B cell (primary cell): Measurements from ENCODE around the gene APOA5. TPM values are rescaled to one million over a fixed set of nuclear protein-coding genes. Genes with fewer than 3 reads are reported as not detected.

Source experiments
- ATAC-seq: fragments of 200-7000 bp; cut with Tn5 transposase; one replicate; pipeline ENCODE4 v1.10.0; 2021; ENCODE audit warnings: low read depth, mild to moderate bottlenecking, moderate number of reproducible peaks, moderate library complexity
- CTCF ChIA-PET: fragments of 350-600 bp; sonication (Branson Sonifier 250); formaldehyde crosslinking; loops from one replicate; lab custom pipeline; 2021; ENCODE audit warnings: antibody characterized with exemption, inconsistent platforms; lab: Charles Lee
- POLR2A ChIA-PET: fragments of 350-600 bp; sonication (Branson Sonifier 250); formaldehyde crosslinking; loops from one replicate; lab custom pipeline; 2021; ENCODE audit warnings: antibody characterized with exemption; lab: Charles Lee
- DNase-seq: peaks from one replicate; pipeline ENCODE4 v3.0.0; 2013
- H2AFZ ChIP-seq: 2 replicates; pipeline ENCODE4 v1.6.1; 2012; ENCODE audit warnings: mild to moderate bottlenecking, low read depth, low read length; ENCODE audit not compliant: insufficient read depth, poor library complexity, severe bottlenecking
- H3K27ac ChIP-seq, 2 donors: 1 replicate in 1 of 2; 2 replicates in 1 of 2; pipeline ENCODE4 v1.5.1; 2012 to 2013; ENCODE audit warnings: low read length in 2 of 2, mild to moderate bottlenecking in 2 of 2, moderate library complexity in 1 of 2
- H3K27me3 ChIP-seq, 4 experiments: fragments of 200-600 bp in 1 of 4; sonication (generic) in 1 of 4; replicated peaks in 1 of 4; 1 replicate in 2 of 4; 2 replicates in 2 of 4; pipeline versions ENCODE4 v1.6.1 to v1.7.0; 2013 to 2016; ENCODE audit warnings: low read length in 3 of 4, mild to moderate bottlenecking in 2 of 4, mixed read lengths in 1 of 4, moderate library complexity in 1 of 4; ENCODE audit not compliant: insufficient read depth in 4 of 4, control insufficient read depth in 3 of 4; ENCODE audit errors: control extremely low read depth in 1 of 4
- H3K36me3 ChIP-seq, 2 experiments: replicated peaks in 1 of 2; 1 replicate in 1 of 2; 2 replicates in 1 of 2; pipeline versions ENCODE4 v1.6.1 to v1.7.1; 2013; ENCODE audit warnings: low read length in 1 of 2; ENCODE audit not compliant: insufficient read depth in 2 of 2, control insufficient read depth in 1 of 2; ENCODE audit errors: control extremely low read depth in 1 of 2, extremely low read depth in 1 of 2
- H3K4me1 ChIP-seq, 2 donors: fragments of 200-600 bp in 1 of 2; sonication (generic) in 1 of 2; 1 replicate in 1 of 2; 2 replicates in 1 of 2; pipeline versions ENCODE4 v1.5.1 to v1.6.1; 2013 to 2017; ENCODE audit warnings: low read length in 2 of 2; ENCODE audit not compliant: control insufficient read depth in 2 of 2, insufficient read depth in 2 of 2
- H3K4me2 ChIP-seq: replicated peaks from 2 replicates; pipeline ENCODE3; 2012; ENCODE audit warnings: mild to moderate bottlenecking, low read depth, low read length; ENCODE audit not compliant: poor library complexity, severe bottlenecking
- H3K4me3 ChIP-seq, 5 experiments: fragments of 200-600 bp in 1 of 5; sonication (generic) in 1 of 5; 1 replicate in 3 of 5; 2 replicates in 2 of 5; pipeline versions ENCODE4 v1.5.1 to v1.7.0; 2011 to 2016; ENCODE audit warnings: low read length in 4 of 5, mild to moderate bottlenecking in 4 of 5, low read depth in 2 of 5, control low read depth in 1 of 5, moderate library complexity in 1 of 5; ENCODE audit not compliant: insufficient read depth in 1 of 5; ENCODE audit errors: control extremely low read depth in 1 of 5, extremely low read depth in 1 of 5
- H3K79me2 ChIP-seq: fragments of 200-600 bp; sonication (generic); one replicate; pipeline ENCODE4 v1.6.0; 2016; ENCODE audit warnings: low read length; ENCODE audit not compliant: control insufficient read depth, insufficient read depth
- H3K9ac ChIP-seq: fragments of 200-600 bp; sonication (generic); 2 replicates; pipeline ENCODE4 v1.6.1; 2017; ENCODE audit warnings: mild to moderate bottlenecking, low read length, moderate library complexity
- H3K9me3 ChIP-seq, 3 donors: one replicate each; pipeline versions ENCODE4 v1.6.1 to v1.7.1; 2013; ENCODE audit warnings: low read length in 2 of 3; ENCODE audit not compliant: control insufficient read depth in 2 of 3, insufficient read depth in 1 of 3; ENCODE audit errors: control extremely low read depth in 1 of 3
- H4K20me1 ChIP-seq: 2 replicates; pipeline ENCODE4 v1.6.0; 2012; ENCODE audit warnings: mild to moderate bottlenecking, low read length; ENCODE audit not compliant: insufficient read depth, control insufficient read depth, poor library complexity, severe bottlenecking
- H3K27ac Mint-ChIP-seq: one replicate; pipeline ENCODE4 v1.8.0; 2021; ENCODE audit warnings: mixed read lengths
- H3K27me3 Mint-ChIP-seq: one replicate; pipeline ENCODE4 v1.8.0; 2021; ENCODE audit warnings: mixed read lengths
- H3K4me1 Mint-ChIP-seq: one replicate; pipeline ENCODE4 v1.8.0; 2021; ENCODE audit warnings: mixed read lengths
- H3K4me3 Mint-ChIP-seq: one replicate; pipeline ENCODE4 v1.8.0; 2021; ENCODE audit warnings: mixed read lengths
- H3K9me3 Mint-ChIP-seq: one replicate; pipeline ENCODE4 v1.8.0; 2022; ENCODE audit warnings: mixed read lengths; ENCODE audit not compliant: insufficient read depth
- CTCF ChIP-seq: fragments of 200-600 bp; IDR thresholded peaks from one replicate; pipeline ENCODE4 v1.8.0; 2022; ENCODE audit warnings: antibody characterized with exemption, mild to moderate bottlenecking
- EZH2 ChIP-seq: IDR thresholded peaks from 2 replicates; pipeline ENCODE4 v1.6.1; 2012; ENCODE audit warnings: borderline replicate concordance, low read depth, mild to moderate bottlenecking, moderate library complexity, low read length; ENCODE audit not compliant: insufficient read depth, poor library complexity, severe bottlenecking
- WGBS: methylation state at CpG from one replicate; pipeline ENCODE4 v1.1.5; 2013; ENCODE audit warnings: missing lambda C conversion rate; ENCODE audit not compliant: insufficient coverage; 5-methylcytosine and 5-hydroxymethylcytosine counted together
- intact Hi-C: fragments of 100-400 bp; cut with micrococcal nuclease; formaldehyde crosslinking; loops from one replicate; pipeline ENCODE4 v1.10.0; 2022
- polyA plus RNA-seq: library from polyadenylated mRNA; depleted of rRNA; stranded (reverse); fragments of >200 nt; gene quantifications from 2 replicates; pipeline ENCODE4 v1.2.3, GENCODE V29; 2012
- total RNA-seq, 2 donors: library from RNA; stranded (reverse); fragments of 120-200 nt in 1 of 2; gene quantifications; 1 replicate in 1 of 2; 2 replicates in 1 of 2; pipeline versions ENCODE4 v1.2.3 to v1.2.4, GENCODE V29; 2013 to 2022

Gene APOA5
- total and polyA plus RNA-seq, 2 donors (not counting 1 experiment from before 2014, with no cell fraction given), result not detected

GRCh38 chr11:116819049-116819448 lies 27.4 kb upstream of the APOA5 start:
- ATAC-seq, result no peak
- CTCF ChIA-PET, result no interaction called here
- Mint-ChIP-seq H3K4me3 (no peak overlapping the region), H3K27ac (no peak overlapping the region), H3K9me3 (no peaks in the 10 kb centered on the region), H3K27me3 (no peaks in the 10 kb centered on the region), H3K4me1 (no peaks in the 10 kb centered on the region)
- Histone ChIP-seq H3K36me3 (no peaks in the 10 kb centered on the region), H2AFZ (no peak overlapping the region), H3K4me2 (no peak overlapping the region), H3K4me3 (no peak overlapping the region), H3K79me2 (no peaks in the 10 kb centered on the region), H3K27me3 (peaks cover 0 to 2% (median 0%) of the 10 kb centered on the region in 4 experiments), H3K9me3 (no peaks in the 10 kb centered on the region), H3K27ac (no peak overlapping the region), H3K9ac (no peak overlapping the region), H4K20me1 (no peaks in the 10 kb centered on the region), H3K4me1 (no peaks in the 10 kb centered on the region)
- intact Hi-C loops, result no loop called here
- POLR2A ChIA-PET, result interaction anchor here (0.6 kb wide), 1 partner anchor 104 kb away, joined by 5 read pairs; no protein-coding TSS in a partner anchor
- WGBS, result 95% methylated on average over 4 of the region's 9 CpGs
- TF ChIP-seq CTCF (no peak), EZH2 (no peak)
- no peak for DNase-seq

- Histone ChIP-seq H2AFZ (no peak overlapping the region), H3K4me3 (no peak overlapping the region), H3K9me3 (no peaks in the 10 kb centered on the region), H3K4me1 (no peaks in the 10 kb centered on the region), H3K9ac (no peak overlapping the region), H4K20me1 (no peaks in the 10 kb centered on the region), H3K4me2 (no peak overlapping the region), H3K27me3 (peaks cover 0 to 3% (median 0%) of the 10 kb centered on the region in 4 experiments), H3K36me3 (no peaks in the 10 kb centered on the region), H3K79me2 (no peaks in the 10 kb centered on the region), H3K27ac (no peak overlapping the region)
- ChIA-PET POLR2A (no interaction called here), CTCF (interaction anchor here (2.0 kb wide), 1 partner anchor 21 kb away, joined by 5 read pairs; no protein-coding TSS in a partner anchor)
- WGBS, result no CpG with 5 or more reads among the region's 6 CpGs
- intact Hi-C loops, result no loop called here
- Mint-ChIP-seq H3K27ac (no peak overlapping the region), H3K4me3 (no peak overlapping the region), H3K4me1 (no peaks in the 10 kb centered on the region), H3K9me3 (no peaks in the 10 kb centered on the region), H3K27me3 (no peaks in the 10 kb centered on the region)
- ATAC-seq (no peak), DNase-seq (no peak)
- TF ChIP-seq EZH2 (no peak), CTCF (no peak)
Measured at GRCh38 chr11:116814502-116814901, 22.8 kb upstream of the APOA5 start.
